Memory B cell (primary cell): ENCODE measurements around the gene EME2.
A peak's percentile ranks its signal among the peaks of the same experiment; 100 is the strongest.

Experiments
- ATAC-seq: fragments of 150-1000 bp; cut with Tn5 transposase; 2 replicates; pipeline ENCODE4 v1.10.0; 2021; ENCODE audit warnings: low read depth, mild to moderate bottlenecking, moderate library complexity
- DNase-seq, 2 donors: peaks; one replicate each; pipeline ENCODE4 v3.0.0; 2022; ENCODE audit warnings: low spot score in 2 of 2
- H3K27ac Mint-ChIP-seq: one replicate; pipeline ENCODE4 v1.8.0; 2022; ENCODE audit warnings: mild to moderate bottlenecking, moderate library complexity, mixed read lengths
- H3K27me3 Mint-ChIP-seq: one replicate; pipeline ENCODE4 v1.8.0; 2022; ENCODE audit warnings: mixed read lengths
- H3K36me3 Mint-ChIP-seq: one replicate; pipeline ENCODE4 v1.8.0; 2022; ENCODE audit warnings: mild to moderate bottlenecking, mixed read lengths
- H3K4me1 Mint-ChIP-seq: one replicate; pipeline ENCODE4 v1.8.0; 2022; ENCODE audit warnings: mixed read lengths
- H3K4me3 Mint-ChIP-seq: one replicate; pipeline ENCODE4 v1.8.0; 2022; ENCODE audit warnings: mild to moderate bottlenecking, moderate library complexity, mixed read lengths
- H3K9me3 Mint-ChIP-seq: one replicate; pipeline ENCODE4 v1.8.0; 2022; ENCODE audit warnings: mixed read lengths

Gene EME2

DNA sequence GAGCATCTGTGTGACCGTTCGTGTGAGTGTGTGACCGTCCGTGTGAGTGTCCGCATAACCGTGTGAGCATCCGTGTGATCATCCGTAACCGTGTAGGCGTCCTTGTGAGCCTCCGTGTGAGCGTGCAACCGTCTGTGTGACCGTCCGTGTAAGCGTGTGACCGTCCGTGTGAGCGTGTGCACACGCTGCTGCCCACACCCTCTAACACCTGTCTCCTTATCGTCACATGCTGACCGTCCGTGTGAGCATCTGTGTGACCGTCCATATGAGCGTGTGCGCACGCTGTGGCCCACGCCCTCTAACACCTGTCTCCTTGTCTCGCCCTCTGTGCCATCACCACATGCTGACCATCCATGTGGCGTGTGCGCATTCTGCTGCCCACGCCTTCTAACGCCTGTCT, 32.4 kb upstream of the EME2 start:
- Mint-ChIP-seq H3K36me3 (peaks cover 7% of the 10 kb centered on the region), H3K4me1 (peaks cover 4% of the 10 kb centered on the region), H3K9me3 (no peaks in the 10 kb centered on the region), H3K27ac (no peak overlapping the region), H3K27me3 (no peaks in the 10 kb centered on the region), H3K4me3 (no peak overlapping the region)
- ATAC-seq = no peak
- no peak for DNase-seq

DNA sequence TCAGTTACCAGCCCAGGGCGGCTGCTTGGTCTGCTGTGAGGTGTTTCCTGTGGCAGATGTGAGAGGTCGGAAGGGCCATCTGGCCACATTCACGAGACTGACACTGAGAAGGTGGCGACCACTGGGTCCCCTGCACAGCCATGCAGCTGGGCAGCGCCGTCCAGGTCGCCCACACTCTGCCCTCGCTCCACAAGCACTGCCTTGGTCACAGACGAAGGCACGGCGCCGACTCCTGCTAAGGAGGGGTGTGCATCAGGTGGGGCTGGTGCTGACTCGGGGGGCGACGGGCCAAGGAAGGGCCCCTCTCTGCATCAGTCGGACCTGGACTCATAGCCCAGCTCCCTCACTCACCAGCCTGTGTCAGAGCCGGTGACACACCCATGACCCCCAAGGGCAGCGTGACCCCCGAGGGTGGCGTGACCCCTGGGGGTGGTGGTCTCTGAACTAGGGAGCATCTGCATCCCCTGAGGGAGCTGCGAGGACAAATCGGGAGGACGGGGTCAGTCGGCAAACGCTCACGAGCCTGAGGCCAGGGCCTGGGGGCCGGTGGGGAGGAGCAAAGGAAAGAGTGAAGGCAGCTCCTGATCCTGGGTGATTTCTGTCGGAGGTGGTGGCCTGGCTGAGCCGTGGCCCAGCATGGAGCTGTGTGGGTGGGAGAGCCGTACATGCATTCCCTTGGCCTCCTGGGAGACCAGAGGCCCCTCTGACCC, 31.7 kb upstream of the EME2 start:
- Mint-ChIP-seq H3K27me3 (no peaks in the 10 kb centered on the region), H3K4me3 (no peak overlapping the region), H3K36me3 (peaks cover 7% of the 10 kb centered on the region), H3K9me3 (no peaks in the 10 kb centered on the region), H3K4me1 (peaks cover 4% of the 10 kb centered on the region), H3K27ac (no peak overlapping the region)
- DNase-seq (no peak), ATAC-seq (no peak)

DNA sequence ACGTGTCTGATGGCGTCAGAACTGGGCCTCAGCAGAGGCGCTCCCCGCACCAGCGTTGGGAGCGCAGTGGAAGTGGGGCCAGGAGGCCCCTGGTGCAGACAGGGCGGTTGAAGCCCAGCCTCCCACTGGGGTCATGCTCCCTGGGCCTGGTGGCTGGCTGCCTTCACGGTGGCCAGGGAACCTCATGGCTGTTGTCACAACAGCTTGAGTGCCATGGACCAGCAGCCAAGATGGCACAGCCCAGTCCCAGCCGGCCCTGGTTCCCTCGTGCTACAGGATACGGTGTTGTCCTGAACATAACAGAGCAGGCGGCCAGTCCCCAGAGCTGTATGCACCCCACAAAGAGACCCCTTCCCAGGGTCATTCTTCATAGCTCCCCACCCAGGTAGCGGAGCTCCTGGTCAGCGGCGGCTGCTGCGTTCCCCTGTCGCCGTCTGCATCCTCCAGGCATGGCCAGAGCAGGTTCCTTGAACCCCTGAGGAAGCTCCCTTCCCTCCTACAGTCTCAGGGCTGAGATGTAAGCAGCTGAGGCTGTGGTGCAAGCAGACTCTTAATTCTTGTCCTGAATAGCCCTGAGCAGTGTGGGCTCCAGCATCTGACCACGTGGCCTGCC, 31.0 kb upstream of the EME2 start:
- no peak for ATAC-seq
- Mint-ChIP-seq H3K9me3 (no peaks in the 10 kb centered on the region), H3K4me1 (peaks cover 4% of the 10 kb centered on the region), H3K36me3 (peaks cover 7% of the 10 kb centered on the region), H3K27ac (no peak overlapping the region), H3K4me3 (no peak overlapping the region), H3K27me3 (no peaks in the 10 kb centered on the region)
- no peak for DNase-seq

DNA sequence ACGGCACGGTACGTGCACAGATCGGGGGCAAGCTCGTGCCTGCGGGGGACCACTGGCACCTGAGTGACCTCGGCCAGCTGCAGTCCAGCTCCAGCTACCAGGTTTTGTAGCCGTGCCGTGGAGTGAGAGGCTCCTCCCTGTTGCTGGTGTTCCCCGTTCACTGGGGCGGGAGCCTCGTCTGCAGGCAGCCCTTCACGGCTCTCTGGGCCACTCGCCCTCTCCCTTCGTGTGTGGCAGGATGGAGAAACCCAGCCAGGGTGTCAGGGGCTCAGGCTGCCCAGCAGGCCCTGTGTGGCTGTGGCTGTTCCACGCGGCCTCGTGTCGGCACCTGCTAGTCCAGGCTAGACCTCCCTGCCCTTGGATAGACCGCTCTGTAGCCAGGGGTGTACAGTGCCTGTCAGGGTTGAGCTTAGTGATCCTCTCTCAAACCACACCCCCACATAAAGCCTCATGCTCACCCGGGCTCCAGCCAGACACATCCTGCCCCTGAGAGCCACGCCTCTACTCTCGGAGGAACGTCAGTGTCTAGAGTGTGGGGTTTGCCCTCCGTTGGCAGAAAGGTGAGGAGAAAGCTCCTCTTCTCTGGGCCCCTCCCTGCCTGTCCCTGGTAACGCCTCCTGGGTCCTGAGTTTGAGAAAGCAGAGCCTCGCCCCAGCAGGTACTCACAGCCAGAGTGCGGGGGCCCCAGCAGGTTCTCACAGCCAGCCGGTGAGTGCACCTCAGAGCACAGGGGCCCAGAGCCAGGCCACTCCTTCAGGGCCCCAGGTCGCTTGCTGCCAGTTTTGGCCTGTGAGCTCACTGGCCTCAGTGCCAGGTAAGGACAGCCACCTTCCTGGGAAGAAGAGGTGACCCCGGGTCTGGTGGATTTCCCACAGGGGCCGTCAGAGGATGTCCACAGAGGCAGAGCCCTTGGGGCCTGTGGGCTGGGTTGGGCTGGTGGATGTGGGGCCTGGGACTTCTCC, 29.0 kb upstream of the EME2 start:
- H3K27me3 Mint-ChIP-seq = no peaks in the 10 kb centered on the region
- H3K27ac Mint-ChIP-seq = no peak overlapping the region
- H3K36me3 Mint-ChIP-seq = peaks cover 14% of the 10 kb centered on the region
- no peak overlapping the region for H3K4me3 Mint-ChIP-seq
- peaks cover 4% of the 10 kb centered on the region for H3K4me1 Mint-ChIP-seq
- H3K9me3 Mint-ChIP-seq = no peaks in the 10 kb centered on the region
- ATAC-seq (no peak), DNase-seq (no peak)

DNA sequence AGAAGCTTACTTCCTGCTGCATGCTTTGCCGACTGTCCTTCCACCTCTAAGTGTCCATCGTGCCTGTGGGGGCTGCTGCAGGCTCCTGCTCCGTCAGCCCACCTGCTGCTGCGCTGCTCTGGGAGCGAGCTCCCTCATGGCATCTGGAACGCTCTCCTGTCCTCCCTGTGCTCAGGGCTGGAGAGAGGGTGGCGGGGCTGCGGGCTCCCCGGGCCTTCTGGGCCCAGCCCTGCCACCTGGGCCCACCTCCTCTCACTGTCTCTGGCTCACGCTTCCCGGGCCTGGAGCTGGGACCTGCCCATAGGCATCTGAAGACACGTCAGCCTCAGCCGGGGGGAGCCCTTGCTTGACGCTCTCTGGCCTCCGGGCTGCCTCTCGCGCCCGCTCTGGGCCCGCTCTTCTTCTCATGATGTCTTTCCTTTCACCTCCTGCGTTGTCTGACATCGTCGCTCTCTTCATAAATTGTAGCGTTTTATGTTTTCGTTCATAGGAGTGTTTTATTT, 28.2 kb upstream of the EME2 start:
- H3K27me3 Mint-ChIP-seq = no peaks in the 10 kb centered on the region
- peaks cover 4% of the 10 kb centered on the region for H3K4me1 Mint-ChIP-seq
- H3K36me3 Mint-ChIP-seq = peaks cover 16% of the 10 kb centered on the region
- no peak overlapping the region for H3K4me3 Mint-ChIP-seq
- ATAC-seq = no peak
- no peaks in the 10 kb centered on the region for H3K9me3 Mint-ChIP-seq
- peak overlapping the region; percentile 41 for H3K27ac Mint-ChIP-seq
- DNase-seq = no peak

DNA sequence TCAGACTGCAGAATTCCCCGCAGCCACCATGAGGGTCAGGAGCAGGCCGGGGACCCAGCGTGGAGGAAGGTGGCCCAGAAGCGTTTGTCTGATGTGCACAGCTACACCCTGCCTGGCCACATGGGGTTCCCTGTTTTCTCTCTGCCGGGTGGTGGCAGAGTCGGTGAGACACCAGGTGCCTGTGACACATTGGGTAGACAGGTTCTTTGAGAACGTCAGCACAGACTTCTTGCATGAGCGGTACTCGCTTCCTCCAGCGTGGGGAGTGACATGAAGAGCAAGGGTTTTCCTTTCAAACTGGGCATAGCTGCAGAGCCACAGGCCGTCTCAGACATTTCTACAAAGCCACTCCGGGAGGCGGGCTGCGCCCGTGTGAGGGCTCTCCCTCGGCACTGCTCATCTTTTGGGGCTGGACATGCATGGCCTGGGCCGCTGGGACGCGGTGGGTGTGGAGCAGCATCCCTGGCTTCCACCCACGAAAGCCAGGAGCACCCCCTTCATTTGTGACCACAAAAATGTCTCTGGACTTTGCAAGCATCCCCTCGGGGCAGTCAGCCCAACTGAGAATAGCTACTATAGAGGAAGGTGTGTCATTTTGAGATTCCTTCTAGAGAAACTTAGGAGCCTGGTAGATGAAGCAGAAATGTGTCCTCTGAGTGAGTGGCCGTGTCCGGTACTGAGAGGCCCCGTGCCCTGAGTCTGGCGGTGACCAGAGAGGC, 27.3 kb upstream of the EME2 start:
- peaks cover 16% of the 10 kb centered on the region for H3K36me3 Mint-ChIP-seq
- no peaks in the 10 kb centered on the region for H3K9me3 Mint-ChIP-seq
- ATAC-seq (no peak), DNase-seq (no peak)
- peak overlapping the region; percentile 41 for H3K27ac Mint-ChIP-seq
- H3K4me3 Mint-ChIP-seq = no peak overlapping the region
- H3K27me3 Mint-ChIP-seq = no peaks in the 10 kb centered on the region
- H3K4me1 Mint-ChIP-seq = peaks cover 4% of the 10 kb centered on the region

DNA sequence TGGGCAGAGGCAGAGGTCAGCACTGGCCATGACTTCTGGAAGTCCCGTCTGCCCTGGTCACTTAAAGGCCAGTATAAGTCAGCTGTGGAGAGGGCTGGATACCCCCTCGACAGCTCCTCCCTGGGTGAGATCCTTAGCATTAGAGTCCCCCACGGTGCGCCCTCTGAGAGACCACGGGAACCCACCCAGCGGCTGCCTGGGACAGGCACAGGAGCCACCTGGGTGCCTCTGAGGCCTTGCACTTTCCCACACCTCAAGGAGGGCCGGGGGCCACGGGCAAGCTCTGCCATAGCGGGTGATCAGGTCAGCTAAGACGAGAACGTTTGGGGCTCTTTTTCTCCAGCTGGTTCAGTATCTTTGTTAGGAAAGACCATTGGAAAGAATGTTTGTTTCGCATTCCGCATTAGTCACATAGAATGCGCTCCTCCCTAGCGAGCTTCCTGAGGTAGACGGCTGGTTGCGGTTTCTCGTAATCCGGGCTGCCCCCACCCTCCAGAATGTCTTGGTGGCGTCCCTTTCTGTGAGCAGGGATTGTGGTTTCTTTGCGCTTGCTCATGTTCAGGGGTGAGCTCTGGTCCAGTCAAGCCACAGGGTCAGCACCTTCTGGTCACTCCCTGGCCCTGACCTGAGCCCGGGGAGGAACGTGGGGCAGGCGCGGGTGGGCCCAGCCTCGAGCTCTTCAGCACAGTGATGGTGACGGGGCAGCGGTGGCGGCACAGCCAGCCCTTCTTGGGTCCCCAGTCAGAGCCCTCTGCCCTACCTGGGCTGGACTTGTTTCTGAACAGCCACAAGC, 26.5 kb upstream of the EME2 start:
- Mint-ChIP-seq H3K27me3 (no peaks in the 10 kb centered on the region), H3K36me3 (peaks cover 16% of the 10 kb centered on the region)

DNA sequence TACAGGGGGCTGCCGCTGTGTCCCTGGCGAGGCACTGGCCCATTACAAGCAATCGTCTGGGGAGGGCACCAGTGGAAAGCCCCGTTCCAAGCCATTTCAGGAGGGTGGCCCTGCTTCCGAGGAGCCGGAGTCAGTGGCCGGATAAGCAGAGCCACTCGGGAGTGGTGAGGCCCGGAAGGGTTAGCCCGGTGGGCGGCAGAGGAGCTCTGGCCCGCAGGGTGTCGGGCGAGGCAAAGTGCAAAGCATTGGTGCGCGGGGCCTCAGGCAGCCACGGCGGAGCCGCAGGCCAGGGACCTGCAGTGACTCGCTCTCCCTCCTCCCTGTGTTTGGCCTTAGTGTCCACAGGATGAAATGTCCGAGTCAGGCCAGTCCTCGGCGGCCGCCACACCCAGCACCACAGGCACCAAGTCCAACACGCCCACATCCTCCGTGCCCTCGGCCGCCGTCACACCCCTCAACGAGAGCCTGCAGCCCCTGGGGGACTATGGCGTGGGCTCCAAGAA, 25.9 kb upstream of the EME2 start:
- ATAC-seq = no peak

More for the DNA sequence above, 26.5 kb upstream of the EME2 start:
- Mint-ChIP-seq H3K27ac (no peak overlapping the region), H3K9me3 (no peaks in the 10 kb centered on the region), H3K4me1 (peaks cover 3% of the 10 kb centered on the region), H3K4me3 (no peak overlapping the region)
- no peak for ATAC-seq
- no peak for DNase-seq

DNA sequence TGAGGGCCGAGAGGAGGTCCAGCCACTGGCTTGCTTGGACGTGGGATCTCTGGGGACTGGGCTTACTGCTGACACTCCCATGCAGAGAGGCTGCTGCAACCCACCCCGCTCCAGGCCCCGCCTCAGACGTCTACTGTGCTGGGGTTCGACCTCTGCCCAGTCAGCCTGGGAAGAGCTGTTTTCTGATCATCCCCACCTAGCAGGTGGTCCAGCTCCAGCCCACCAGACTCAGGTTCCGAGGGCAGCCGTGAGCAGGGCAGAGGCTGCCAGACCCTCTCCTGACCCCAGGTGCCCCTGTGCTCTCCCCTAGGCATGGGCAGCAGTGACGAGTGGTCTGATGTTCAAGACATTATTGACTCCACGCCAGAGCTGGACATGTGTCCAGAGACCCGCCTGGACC, 24.7 kb upstream of the EME2 start:
- H3K9me3 Mint-ChIP-seq = no peaks in the 10 kb centered on the region
- ATAC-seq (no peak), DNase-seq (no peak)
- H3K4me3 Mint-ChIP-seq = no peak overlapping the region
- peaks cover 19% of the 10 kb centered on the region for H3K36me3 Mint-ChIP-seq
- no peaks in the 10 kb centered on the region for H3K27me3 Mint-ChIP-seq
- H3K4me1 Mint-ChIP-seq = peaks cover 2% of the 10 kb centered on the region
- H3K27ac Mint-ChIP-seq = no peak overlapping the region

More for the DNA sequence above, 25.9 kb upstream of the EME2 start:
- Mint-ChIP-seq H3K27me3 (no peaks in the 10 kb centered on the region), H3K4me1 (peaks cover 2% of the 10 kb centered on the region), H3K4me3 (no peak overlapping the region), H3K9me3 (no peaks in the 10 kb centered on the region), H3K36me3 (peaks cover 16% of the 10 kb centered on the region), H3K27ac (no peak overlapping the region)
- no peak for DNase-seq

DNA sequence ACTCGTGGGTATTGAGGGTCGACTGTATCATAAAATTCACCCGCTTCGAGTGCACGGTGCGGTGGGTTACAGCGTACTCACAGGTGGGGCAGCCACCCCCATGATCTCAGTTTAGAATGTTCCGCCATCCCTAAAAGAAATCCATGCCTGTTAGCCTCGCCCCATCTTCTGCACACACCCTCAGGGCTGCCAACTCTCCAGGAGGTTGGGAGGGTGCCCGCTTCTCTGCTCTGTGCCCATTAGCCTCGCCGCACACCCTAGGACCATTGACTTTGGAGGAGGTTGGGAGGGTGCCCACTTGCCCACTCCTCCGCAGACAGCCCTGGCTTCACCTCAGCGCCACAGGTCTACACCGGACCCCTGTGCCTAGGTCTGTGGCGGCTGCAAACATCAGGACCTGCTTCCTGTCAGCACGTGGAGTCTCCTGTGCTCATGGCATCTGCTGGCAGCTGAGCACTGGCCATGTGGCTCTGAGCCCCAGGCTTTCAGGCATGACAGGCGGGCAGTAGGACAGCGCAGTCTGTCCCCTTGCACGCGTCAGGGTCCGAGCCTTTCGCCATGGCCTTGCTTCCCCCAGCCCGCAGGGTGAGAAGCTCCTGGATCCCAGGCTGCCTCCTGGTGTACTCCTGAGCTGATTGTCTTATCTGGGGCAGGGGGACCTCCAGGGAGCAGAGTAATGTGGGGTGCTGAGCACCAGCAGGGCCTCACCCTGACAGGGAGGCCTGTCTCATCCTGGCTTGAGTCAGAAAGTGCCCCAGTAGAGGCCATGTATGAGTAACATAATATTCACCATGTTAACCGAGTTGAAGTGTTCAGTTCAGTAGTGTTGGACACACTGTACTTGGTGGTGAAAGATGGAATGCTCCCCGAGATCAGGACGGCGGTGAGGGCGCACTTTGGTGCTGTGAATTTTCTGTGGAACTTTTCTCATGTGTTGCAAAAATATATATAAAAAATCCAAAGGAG, 23.2 kb upstream of the EME2 start:
- Mint-ChIP-seq H3K4me3 (no peak overlapping the region), H3K4me1 (peaks cover 2% of the 10 kb centered on the region), H3K36me3 (peaks cover 15% of the 10 kb centered on the region), H3K27ac (no peak overlapping the region), H3K27me3 (no peaks in the 10 kb centered on the region), H3K9me3 (no peaks in the 10 kb centered on the region)
- ATAC-seq = no peak
- no peak for DNase-seq

DNA sequence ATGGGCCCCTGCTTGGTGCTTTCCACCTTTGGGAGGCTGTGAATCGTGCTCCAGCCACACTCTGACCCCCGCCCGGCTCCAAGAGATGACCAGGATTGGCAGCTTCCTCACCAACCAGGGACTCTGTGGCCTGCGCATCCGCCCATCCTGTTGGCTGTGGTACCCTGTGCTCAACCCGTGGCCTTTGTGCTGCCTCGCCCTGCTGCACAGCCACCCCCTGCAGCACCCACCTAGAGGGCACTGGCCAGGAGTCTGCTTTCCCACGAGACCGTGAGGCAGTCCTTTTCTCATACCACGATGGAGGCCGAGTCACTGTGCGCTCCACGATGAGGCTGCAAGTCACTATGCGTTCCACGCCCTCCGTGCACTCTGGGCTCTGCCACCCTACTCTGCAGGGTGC, 20.7 kb upstream of the EME2 start:
- no peaks in the 10 kb centered on the region for H3K9me3 Mint-ChIP-seq
- DNase-seq (no peak), ATAC-seq (no peak)
- peaks cover 18% of the 10 kb centered on the region for H3K36me3 Mint-ChIP-seq
- no peaks in the 10 kb centered on the region for H3K4me1 Mint-ChIP-seq
- H3K4me3 Mint-ChIP-seq = no peak overlapping the region
- no peak overlapping the region for H3K27ac Mint-ChIP-seq
- H3K27me3 Mint-ChIP-seq = no peaks in the 10 kb centered on the region

DNA sequence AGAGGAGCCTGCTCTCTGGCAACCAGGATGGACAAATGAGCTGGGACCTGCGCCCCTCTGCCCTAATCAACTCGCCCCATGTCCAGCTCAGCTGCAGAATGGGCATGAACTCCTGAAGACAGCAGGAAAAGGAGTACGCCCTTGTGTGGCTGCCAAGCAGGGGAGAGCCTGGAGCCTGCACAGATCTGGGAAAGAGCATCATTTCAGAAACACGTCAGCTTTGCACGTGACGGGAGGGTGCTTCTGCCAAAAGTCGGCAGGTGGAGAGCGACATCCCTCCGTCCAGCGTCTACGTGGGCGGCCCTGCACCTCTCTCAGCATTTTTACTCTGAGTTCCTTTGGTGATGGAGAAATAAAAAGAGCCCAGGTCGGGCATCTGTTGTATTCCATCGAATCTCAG, 19.8 kb upstream of the EME2 start:
- H3K4me1 Mint-ChIP-seq = no peaks in the 10 kb centered on the region
- no peak for ATAC-seq
- no peaks in the 10 kb centered on the region for H3K27me3 Mint-ChIP-seq
- peaks cover 15% of the 10 kb centered on the region for H3K36me3 Mint-ChIP-seq
- H3K4me3 Mint-ChIP-seq = no peak overlapping the region
- no peak overlapping the region for H3K27ac Mint-ChIP-seq
- H3K9me3 Mint-ChIP-seq = no peaks in the 10 kb centered on the region
- DNase-seq = no peak
